HFFc6 (cell line): Measurements from ENCODE around the gene AMACR. TPM values are rescaled to one million over a fixed set of nuclear protein-coding genes. Genes with fewer than 3 reads are reported as not detected.
A peak's percentile ranks its signal among the peaks of the same experiment; 100 is the strongest.

Experiments used
- DNase-seq: peaks from one replicate; pipeline ENCODE4 v3.0.0-alpha.2; 2018
- H3K27ac Mint-ChIP-seq: 2 replicates; pipeline ENCODE4 v1.8.0; 2020; ENCODE audit warnings: mild to moderate bottlenecking, mixed read lengths
- H3K27me3 Mint-ChIP-seq: 2 replicates; pipeline ENCODE4 v1.8.0; 2021; ENCODE audit warnings: mild to moderate bottlenecking, moderate library complexity, mixed read lengths; ENCODE audit not compliant: insufficient read depth
- H3K36me3 Mint-ChIP-seq: 2 replicates; pipeline ENCODE4 v1.8.0; 2021; ENCODE audit warnings: low read depth, mixed read lengths
- H3K4me1 Mint-ChIP-seq: 2 replicates; pipeline ENCODE4 v1.8.0; 2020; ENCODE audit warnings: low read depth, mixed read lengths
- H3K4me3 Mint-ChIP-seq: 2 replicates; pipeline ENCODE4 v1.8.0; 2020; ENCODE audit warnings: mild to moderate bottlenecking, moderate library complexity, mixed read lengths
- H3K9me3 Mint-ChIP-seq: 2 replicates; pipeline ENCODE4 v1.8.0; 2020; ENCODE audit warnings: mild to moderate bottlenecking, mixed read lengths
- total RNA-seq, 6 experiments: library from RNA; stranded (reverse); fragmentation: NEBNext Ultra II Directional; extraction: Animal tissue kit (Norgen Biotek cat#: 25700); gene quantifications; 2 replicates in 1 of 6; 3 replicates in 5 of 6; pipeline ENCODE4 v1.2.3, GENCODE V29; 2021
- TF ChIP-seq, protein P1 (sequence below): fragments of 200-600 bp; sonication (generic); IDR thresholded peaks from 2 replicates; pipeline ENCODE4 v1.5.0; 2021; ENCODE audit warnings: antibody characterized with exemption, mild to moderate bottlenecking

The AMACR gene
- total RNA-seq, 6 experiments from 2014 or later = 8.1 to 16.8 (median 8.9) TPM

GRCh38 chr5:34007201-34007620 is 639 bp downstream of the AMACR start:
- no peak for DNase-seq

DNA sequence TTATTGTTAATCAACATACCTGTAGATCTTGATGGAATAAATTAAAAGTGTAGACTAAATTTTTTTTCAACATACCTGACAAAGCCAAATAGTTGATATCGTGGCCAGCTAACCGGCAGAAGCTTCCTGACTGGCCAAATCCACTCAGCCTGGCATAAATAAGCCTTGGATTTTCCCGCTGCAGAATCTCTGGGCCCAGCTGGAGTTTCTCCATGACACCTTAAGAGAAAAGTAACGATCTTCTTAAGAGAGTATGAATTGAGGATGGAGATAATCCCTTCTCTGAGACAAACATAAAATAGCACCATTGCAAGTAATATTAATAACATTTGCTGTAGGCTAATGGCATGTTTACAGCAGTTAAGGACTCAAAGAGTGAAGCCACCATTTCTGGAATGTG is 2.2 kb downstream of the AMACR start:
- H3K27me3 Mint-ChIP-seq = no peaks in the 10 kb centered on the region
- no peak for DNase-seq
- H3K27ac Mint-ChIP-seq = no peak overlapping the region
- H3K9me3 Mint-ChIP-seq = no peaks in the 10 kb centered on the region
- H3K4me1 Mint-ChIP-seq = peaks cover 73% of the 10 kb centered on the region
- peaks cover 16% of the 10 kb centered on the region for H3K36me3 Mint-ChIP-seq
- no peak overlapping the region for H3K4me3 Mint-ChIP-seq
- TF ChIP-seq, protein P1, sequence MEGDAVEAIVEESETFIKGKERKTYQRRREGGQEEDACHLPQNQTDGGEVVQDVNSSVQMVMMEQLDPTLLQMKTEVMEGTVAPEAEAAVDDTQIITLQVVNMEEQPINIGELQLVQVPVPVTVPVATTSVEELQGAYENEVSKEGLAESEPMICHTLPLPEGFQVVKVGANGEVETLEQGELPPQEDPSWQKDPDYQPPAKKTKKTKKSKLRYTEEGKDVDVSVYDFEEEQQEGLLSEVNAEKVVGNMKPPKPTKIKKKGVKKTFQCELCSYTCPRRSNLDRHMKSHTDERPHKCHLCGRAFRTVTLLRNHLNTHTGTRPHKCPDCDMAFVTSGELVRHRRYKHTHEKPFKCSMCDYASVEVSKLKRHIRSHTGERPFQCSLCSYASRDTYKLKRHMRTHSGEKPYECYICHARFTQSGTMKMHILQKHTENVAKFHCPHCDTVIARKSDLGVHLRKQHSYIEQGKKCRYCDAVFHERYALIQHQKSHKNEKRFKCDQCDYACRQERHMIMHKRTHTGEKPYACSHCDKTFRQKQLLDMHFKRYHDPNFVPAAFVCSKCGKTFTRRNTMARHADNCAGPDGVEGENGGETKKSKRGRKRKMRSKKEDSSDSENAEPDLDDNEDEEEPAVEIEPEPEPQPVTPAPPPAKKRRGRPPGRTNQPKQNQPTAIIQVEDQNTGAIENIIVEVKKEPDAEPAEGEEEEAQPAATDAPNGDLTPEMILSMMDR = no peak

More at GRCh38 chr5:34007201-34007620, 639 bp downstream of the AMACR start:
- Mint-ChIP-seq H3K36me3 (peaks cover 16% of the 10 kb centered on the region), H3K4me3 (peak overlapping the region; percentile 97), H3K27ac (peak overlapping the region; percentile 76), H3K4me1 (peaks cover 75% of the 10 kb centered on the region), H3K9me3 (no peaks in the 10 kb centered on the region), H3K27me3 (no peaks in the 10 kb centered on the region)
- TF ChIP-seq, protein P1 = no peak

DNA sequence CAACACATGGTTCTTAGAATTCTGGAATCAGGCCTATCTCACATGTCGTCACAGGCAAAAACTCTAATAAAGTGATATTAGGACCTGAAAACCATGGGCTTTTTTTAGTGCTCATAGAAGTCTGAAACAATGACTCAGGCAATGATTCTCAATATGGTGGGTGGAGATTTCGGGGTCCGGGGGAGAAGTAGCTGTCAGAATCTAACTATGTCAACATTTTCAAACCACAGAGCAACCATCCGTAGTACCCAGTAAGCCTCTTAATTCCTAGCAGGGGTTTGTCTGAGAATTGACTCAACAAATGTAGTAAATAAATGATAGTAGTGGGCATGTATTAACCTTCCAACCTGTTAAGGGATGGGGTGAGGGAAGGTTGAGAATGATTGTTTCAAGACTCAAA is 2.6 kb downstream of the AMACR start:
- H3K36me3 Mint-ChIP-seq = peaks cover 16% of the 10 kb centered on the region
- DNase-seq = no peak
- H3K4me1 Mint-ChIP-seq = peaks cover 68% of the 10 kb centered on the region
- no peaks in the 10 kb centered on the region for H3K9me3 Mint-ChIP-seq
- H3K27me3 Mint-ChIP-seq = no peaks in the 10 kb centered on the region
- TF ChIP-seq, protein P1 = no peak
- H3K4me3 Mint-ChIP-seq = no peak overlapping the region
- no peak overlapping the region for H3K27ac Mint-ChIP-seq

GRCh38 chr5:34003941-34004340 is 3.9 kb downstream of the AMACR start:
- DNase-seq = no peak
- no peak overlapping the region for H3K27ac Mint-ChIP-seq
- H3K36me3 Mint-ChIP-seq = peaks cover 16% of the 10 kb centered on the region
- no peak overlapping the region for H3K4me3 Mint-ChIP-seq
- H3K9me3 Mint-ChIP-seq = no peaks in the 10 kb centered on the region
- TF ChIP-seq, protein P1 = no peak
- peaks cover 60% of the 10 kb centered on the region for H3K4me1 Mint-ChIP-seq
- no peaks in the 10 kb centered on the region for H3K27me3 Mint-ChIP-seq

GRCh38 chr5:34002629-34003328 is 5.1 kb downstream of the AMACR start:
- H3K27ac Mint-ChIP-seq = 0 out of 2 replicates have a peak overlapping the region, but pooled peaks have one; percentile 24
- peaks cover 55% of the 10 kb centered on the region for H3K4me1 Mint-ChIP-seq
- no peak overlapping the region for H3K4me3 Mint-ChIP-seq
- no peaks in the 10 kb centered on the region for H3K9me3 Mint-ChIP-seq
- H3K27me3 Mint-ChIP-seq = no peaks in the 10 kb centered on the region
- DNase-seq = no peak
- TF ChIP-seq, protein P1 = no peak
- peaks cover 16% of the 10 kb centered on the region for H3K36me3 Mint-ChIP-seq
